ENCODE results near the gene C5orf58. TPM values are rescaled to one million over a fixed set of nuclear protein-coding genes. Genes with fewer than 3 reads are reported as not detected.

C5orf58 gene
- total RNA-seq, 6 experiments from 2014 or later = not detected

DNA sequence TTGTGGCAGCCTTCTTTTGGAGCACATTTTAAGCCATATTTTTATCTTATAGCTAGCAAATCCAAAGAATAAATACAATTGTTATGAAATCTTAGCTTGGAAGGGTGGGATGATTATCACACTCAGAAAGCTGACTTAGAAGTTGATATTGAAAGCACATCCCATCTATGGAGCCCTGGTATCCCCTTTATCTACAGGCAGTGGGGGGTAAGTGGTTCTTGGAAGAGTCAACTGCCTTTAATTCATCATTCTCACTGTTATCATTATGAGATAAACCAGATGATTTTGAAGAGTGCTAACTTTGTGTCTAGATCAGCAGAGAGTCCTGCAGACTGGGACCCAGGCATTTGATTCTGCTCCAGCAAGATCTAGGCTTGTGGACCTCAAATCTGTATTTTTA lies 61.8 kb downstream of the C5orf58 start:
- Mint-ChIP-seq H3K4me3 (no peak overlapping the region), H3K4me1 (ENCODE audit: low read depth) (no peaks in the 10 kb centered on the region), H3K27ac (no peak overlapping the region), H3K36me3 (ENCODE audit: low read depth) (no peaks in the 10 kb centered on the region), H3K27me3 (ENCODE audit: insufficient read depth) (peaks cover 12% of the 10 kb centered on the region), H3K9me3 (no peaks in the 10 kb centered on the region; the same call in 1 of the 2 replicates)
- TF ChIP-seq, protein P1, sequence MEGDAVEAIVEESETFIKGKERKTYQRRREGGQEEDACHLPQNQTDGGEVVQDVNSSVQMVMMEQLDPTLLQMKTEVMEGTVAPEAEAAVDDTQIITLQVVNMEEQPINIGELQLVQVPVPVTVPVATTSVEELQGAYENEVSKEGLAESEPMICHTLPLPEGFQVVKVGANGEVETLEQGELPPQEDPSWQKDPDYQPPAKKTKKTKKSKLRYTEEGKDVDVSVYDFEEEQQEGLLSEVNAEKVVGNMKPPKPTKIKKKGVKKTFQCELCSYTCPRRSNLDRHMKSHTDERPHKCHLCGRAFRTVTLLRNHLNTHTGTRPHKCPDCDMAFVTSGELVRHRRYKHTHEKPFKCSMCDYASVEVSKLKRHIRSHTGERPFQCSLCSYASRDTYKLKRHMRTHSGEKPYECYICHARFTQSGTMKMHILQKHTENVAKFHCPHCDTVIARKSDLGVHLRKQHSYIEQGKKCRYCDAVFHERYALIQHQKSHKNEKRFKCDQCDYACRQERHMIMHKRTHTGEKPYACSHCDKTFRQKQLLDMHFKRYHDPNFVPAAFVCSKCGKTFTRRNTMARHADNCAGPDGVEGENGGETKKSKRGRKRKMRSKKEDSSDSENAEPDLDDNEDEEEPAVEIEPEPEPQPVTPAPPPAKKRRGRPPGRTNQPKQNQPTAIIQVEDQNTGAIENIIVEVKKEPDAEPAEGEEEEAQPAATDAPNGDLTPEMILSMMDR (IDR thresholded peaks at IDR 0.05) = no peak
- no peak for DNase-seq

Other genes with a start within 250 kb of the C5orf58 start
- not detected for gene FOXI1, start 127.1 kb upstream of the C5orf58 start, total RNA-seq (2021; fragmentation: NEBNext Ultra II Directional; extraction: Animal tissue kit (Norgen Biotek cat#: 25700))
- not detected for gene LCP2, start 64.8 kb downstream of the C5orf58 start, total RNA-seq (2021; fragmentation: NEBNext Ultra II Directional; extraction: Animal tissue kit (Norgen Biotek cat#: 25700))
- gene KCNMB1, start 156.4 kb downstream of the C5orf58 start, total RNA-seq (2021; fragmentation: NEBNext Ultra II Directional; extraction: Animal tissue kit (Norgen Biotek cat#: 25700)) = not detected